ENCODE data around the gene KIF19. TPM values are rescaled to one million over a fixed set of nuclear protein-coding genes. Genes with fewer than 3 reads are reported as not detected.

The KIF19 gene
- total RNA-seq, 1 donor from 2014 or later, result 0.23 TPM

GRCh38 chr17:74354561-74354960 is 28.5 kb downstream of the KIF19 start:
- no peak for TF ChIP-seq CTCF (IDR thresholded peaks at IDR 0.05)
- H3K36me3 ChIP-seq, result no peaks in the 10 kb centered on the region
- no peak for ATAC-seq
- no peak overlapping the region for H3K27ac ChIP-seq
- intact Hi-C loops (cut with DNase I), result no loop called here
- no peak for DNase-seq
- H3K9me3 ChIP-seq, result no peaks in the 10 kb centered on the region
- H3K27me3 ChIP-seq, result peaks cover 91% of the 10 kb centered on the region
- no peak overlapping the region for H3K4me3 ChIP-seq
- no peaks in the 10 kb centered on the region for H3K4me1 ChIP-seq

- intact Hi-C loops (cut with DNase I), result no loop called here
- Histone ChIP-seq H3K36me3 (no peaks in the 10 kb centered on the region), H3K27ac (no peak overlapping the region), H3K4me3 (no peak overlapping the region), H3K27me3 (peaks cover 94% of the 10 kb centered on the region), H3K9me3 (no peaks in the 10 kb centered on the region), H3K4me1 (no peaks in the 10 kb centered on the region)
- DNase-seq, result no peak
- no peak for ATAC-seq
- no peak for TF ChIP-seq CTCF (IDR thresholded peaks at IDR 0.05)
These were observed 29.0 kb downstream of the KIF19 start for GRCh38 chr17:74355065-74355464.

- peaks cover 96% of the 10 kb centered on the region for H3K27me3 ChIP-seq
- no peak for ATAC-seq
- H3K4me3 ChIP-seq, result no peak overlapping the region
- no peaks in the 10 kb centered on the region for H3K36me3 ChIP-seq
- DNase-seq, result no peak
- no peak overlapping the region for H3K27ac ChIP-seq
- H3K4me1 ChIP-seq, result no peaks in the 10 kb centered on the region
- no peak for TF ChIP-seq CTCF (IDR thresholded peaks at IDR 0.05)
- intact Hi-C loops (cut with DNase I), result no loop called here
- no peaks in the 10 kb centered on the region for H3K9me3 ChIP-seq
These were observed 30.8 kb downstream of the KIF19 start for GRCh38 chr17:74356646-74357465.

- H3K9me3 ChIP-seq, result no peaks in the 10 kb centered on the region
- no peaks in the 10 kb centered on the region for H3K36me3 ChIP-seq
- ATAC-seq, result no peak
- peaks cover 91% of the 10 kb centered on the region for H3K27me3 ChIP-seq
- intact Hi-C loops (cut with DNase I), result no loop called here
- H3K4me3 ChIP-seq, result no peak overlapping the region
- no peak for TF ChIP-seq CTCF (IDR thresholded peaks at IDR 0.05)
- no peak for DNase-seq
- no peak overlapping the region for H3K27ac ChIP-seq
- H3K4me1 ChIP-seq, result no peaks in the 10 kb centered on the region
These were observed 31.4 kb downstream of the KIF19 start for GRCh38 chr17:74357466-74357809.

- Histone ChIP-seq H3K9me3 (no peaks in the 10 kb centered on the region), H3K4me1 (no peaks in the 10 kb centered on the region), H3K4me3 (no peak overlapping the region), H3K27ac (no peak overlapping the region), H3K27me3 (peaks cover 79% of the 10 kb centered on the region), H3K36me3 (no peaks in the 10 kb centered on the region)
- no peak for DNase-seq
- ATAC-seq, result no peak
- intact Hi-C loops (cut with DNase I), result no loop called here
- no peak for TF ChIP-seq CTCF (IDR thresholded peaks at IDR 0.05)
These were observed 32.7 kb downstream of the KIF19 start for GRCh38 chr17:74358697-74359096.
